ENCODE data around the gene WFIKKN1.

WFIKKN1 gene

GRCh38 chr16:630815-631405 is at the start of gene WFIKKN1:
Gene WFIKKN1 (plus strand): TSS chr16:630985. CDS start chr16:631254, 269 bp downstream.
- no peak for TF ChIP-seq CTCF (IDR thresholded peaks at IDR 0.05; ENCODE audit: insufficient read depth, low read depth, low read length, missing control alignments)
- no peak within 1 kb of the TSS for H3K4me3 ChIP-seq (ENCODE audit: low read depth, low read length)
- no peak for DNase-seq (ENCODE audit: low read depth)

GRCh38 chr16:582218-582613 is 48.6 kb upstream of the WFIKKN1 start:
- no peak for TF ChIP-seq CTCF (IDR thresholded peaks at IDR 0.05; ENCODE audit: insufficient read depth, low read depth, low read length, missing control alignments)
- H3K4me3 ChIP-seq (ENCODE audit: low read depth, low read length): no peak overlapping the region
- DNase-seq (ENCODE audit: low read depth): no peak

- H3K4me3 ChIP-seq (ENCODE audit: low read depth, low read length): no peak overlapping the region
- no peak for TF ChIP-seq CTCF (IDR thresholded peaks at IDR 0.05; ENCODE audit: insufficient read depth, low read depth, low read length, missing control alignments)
- DNase-seq (ENCODE audit: low read depth): no peak
Measured at GRCh38 chr16:582614-583331, 48.0 kb upstream of the WFIKKN1 start.

GRCh38 chr16:583470-583814 is 47.3 kb upstream of the WFIKKN1 start:
- DNase-seq (ENCODE audit: low read depth): no peak
- H3K4me3 ChIP-seq (ENCODE audit: low read depth, low read length): no peak overlapping the region
- no peak for TF ChIP-seq CTCF (IDR thresholded peaks at IDR 0.05; ENCODE audit: insufficient read depth, low read depth, low read length, missing control alignments)

GRCh38 chr16:583815-584591 is 46.8 kb upstream of the WFIKKN1 start:
- DNase-seq (ENCODE audit: low read depth): no peak
- no peak for TF ChIP-seq CTCF (IDR thresholded peaks at IDR 0.05; ENCODE audit: insufficient read depth, low read depth, low read length, missing control alignments)

GRCh38 chr16:585351-585750 is 45.4 kb upstream of the WFIKKN1 start:
- DNase-seq (ENCODE audit: low read depth): no peak
- no peak overlapping the region for H3K4me3 ChIP-seq (ENCODE audit: low read depth, low read length)
- TF ChIP-seq CTCF (IDR thresholded peaks at IDR 0.05; ENCODE audit: insufficient read depth, low read depth, low read length, missing control alignments): no peak

More at GRCh38 chr16:583815-584591, 46.8 kb upstream of the WFIKKN1 start:
- no peak overlapping the region for H3K4me3 ChIP-seq (ENCODE audit: low read depth, low read length)

All from GM12865 (cell line).